Measurements from ENCODE around the gene UST.

The UST gene

GRCh38 chr6:149052350-149053106, 305.7 kb downstream of the UST start:
- FAIRE-seq: no peak

- no peak for FAIRE-seq
These were observed 307.2 kb downstream of the UST start for GRCh38 chr6:149053848-149054558.

- FAIRE-seq: no peak
These were observed 307.8 kb downstream of the UST start for GRCh38 chr6:149054559-149055194.

GRCh38 chr6:149055195-149055899, 308.5 kb downstream of the UST start:
- no peak for FAIRE-seq

GRCh38 chr6:149056777-149057463, 310.1 kb downstream of the UST start:
- no peak for FAIRE-seq

- no peak for FAIRE-seq
These were observed 310.6 kb downstream of the UST start for GRCh38 chr6:149057464-149057840.

- no peak for FAIRE-seq
These were observed 312.7 kb downstream of the UST start for GRCh38 chr6:149059557-149059956.

- FAIRE-seq: no peak
These were observed 313.6 kb downstream of the UST start for GRCh38 chr6:149060300-149060984.

GRCh38 chr6:149060985-149061760, 314.3 kb downstream of the UST start:
- FAIRE-seq: no peak

- FAIRE-seq: no peak
These were observed 315.1 kb downstream of the UST start for GRCh38 chr6:149061930-149062329.

GRCh38 chr6:149062653-149063348, 316.0 kb downstream of the UST start:
- FAIRE-seq: no peak

- FAIRE-seq: no peak
These were observed 316.6 kb downstream of the UST start for GRCh38 chr6:149063468-149063867.

GRCh38 chr6:149064001-149064659, 317.3 kb downstream of the UST start:
- FAIRE-seq: no peak

- FAIRE-seq: no peak
These were observed 317.8 kb downstream of the UST start for GRCh38 chr6:149064660-149065015.

- FAIRE-seq: no peak
These were observed 318.3 kb downstream of the UST start for GRCh38 chr6:149065121-149065520.

- FAIRE-seq: no peak
These were observed 319.1 kb downstream of the UST start for GRCh38 chr6:149065658-149066556.

GRCh38 chr6:149071997-149072396, 325.2 kb downstream of the UST start:
- FAIRE-seq: no peak

GRCh38 chr6:149074832-149075258, 328.0 kb downstream of the UST start:
- no peak for FAIRE-seq
